Measurements from ENCODE around the gene ING2. TPM values are rescaled to one million over a fixed set of nuclear protein-coding genes. Genes with fewer than 3 reads are reported as not detected.

ING2 gene
- total and polyA plus RNA-seq, 7 donors: 8.6 to 29.8 (median 11.1) TPM

DNA sequence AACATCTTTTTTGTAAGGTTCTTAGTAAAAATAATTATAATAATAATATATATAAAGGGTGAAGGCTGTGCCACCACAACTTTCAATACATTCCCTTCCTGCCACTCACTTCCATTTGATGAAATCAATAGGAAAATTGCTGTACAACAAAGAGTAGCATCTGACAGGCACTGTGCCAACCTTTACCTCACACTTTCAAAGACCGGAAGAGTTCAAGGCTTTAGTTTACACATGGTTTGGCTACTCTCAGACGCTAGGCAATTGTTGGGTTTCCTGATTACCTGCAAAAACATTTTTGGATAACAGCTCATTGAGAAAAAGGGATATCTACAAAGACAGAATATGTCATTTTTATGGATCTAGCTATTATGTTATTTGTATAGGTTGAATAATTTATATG, 5.5 kb upstream of the ING2 start:
- no peak for DNase-seq
- Histone ChIP-seq H3K27me3 (no peaks in the 10 kb centered on the region), H3K27ac (no peak overlapping the region), H3K4me1 (peaks cover 0 to 10% (median 7%) of the 10 kb centered on the region in 4 donors), H3K4me3 (no peak overlapping the region), H3K9me3 (no peaks in the 10 kb centered on the region), H3K36me3 (no peaks in the 10 kb centered on the region)
- intact Hi-C loops (cut with DNase I): no loop called here
- WGBS, 2 donors: 10 to 48% methylated on average over 2 of the region's 2 CpGs
- TF ChIP-seq POLR2A (IDR thresholded peaks at IDR 0.05) (no peak), EP300 (IDR thresholded peaks at IDR 0.05) (no peak), POLR2AphosphoS5 (IDR thresholded peaks at IDR 0.05) (no peak)
- TF ChIP-seq, protein P1, sequence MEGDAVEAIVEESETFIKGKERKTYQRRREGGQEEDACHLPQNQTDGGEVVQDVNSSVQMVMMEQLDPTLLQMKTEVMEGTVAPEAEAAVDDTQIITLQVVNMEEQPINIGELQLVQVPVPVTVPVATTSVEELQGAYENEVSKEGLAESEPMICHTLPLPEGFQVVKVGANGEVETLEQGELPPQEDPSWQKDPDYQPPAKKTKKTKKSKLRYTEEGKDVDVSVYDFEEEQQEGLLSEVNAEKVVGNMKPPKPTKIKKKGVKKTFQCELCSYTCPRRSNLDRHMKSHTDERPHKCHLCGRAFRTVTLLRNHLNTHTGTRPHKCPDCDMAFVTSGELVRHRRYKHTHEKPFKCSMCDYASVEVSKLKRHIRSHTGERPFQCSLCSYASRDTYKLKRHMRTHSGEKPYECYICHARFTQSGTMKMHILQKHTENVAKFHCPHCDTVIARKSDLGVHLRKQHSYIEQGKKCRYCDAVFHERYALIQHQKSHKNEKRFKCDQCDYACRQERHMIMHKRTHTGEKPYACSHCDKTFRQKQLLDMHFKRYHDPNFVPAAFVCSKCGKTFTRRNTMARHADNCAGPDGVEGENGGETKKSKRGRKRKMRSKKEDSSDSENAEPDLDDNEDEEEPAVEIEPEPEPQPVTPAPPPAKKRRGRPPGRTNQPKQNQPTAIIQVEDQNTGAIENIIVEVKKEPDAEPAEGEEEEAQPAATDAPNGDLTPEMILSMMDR (IDR thresholded peaks at IDR 0.05): no peak

DNA sequence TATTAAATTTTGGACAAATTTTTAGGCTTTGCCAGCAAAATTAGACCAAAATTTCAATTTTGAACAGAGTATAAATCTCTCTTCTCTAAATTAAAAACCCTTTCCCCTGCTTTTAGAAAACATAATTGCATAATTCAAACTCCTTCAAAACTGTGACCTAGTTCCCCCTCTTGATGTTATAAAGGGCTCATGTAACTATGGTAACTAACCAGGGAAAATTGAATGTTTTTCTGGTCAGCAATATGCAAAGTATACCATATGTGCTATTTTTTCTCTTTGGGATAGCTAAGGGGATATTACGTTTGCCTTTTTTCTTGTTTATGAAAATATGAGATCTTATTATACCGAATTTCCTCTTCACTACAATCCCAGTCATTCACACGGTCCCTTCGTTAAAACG, 5.1 kb upstream of the ING2 start:
- DNase-seq: no peak
- Histone ChIP-seq H3K4me3 (no peak overlapping the region), H3K9me3 (no peaks in the 10 kb centered on the region), H3K36me3 (no peaks in the 10 kb centered on the region), H3K27ac (no peak overlapping the region), H3K4me1 (peaks cover 0 to 10% (median 7%) of the 10 kb centered on the region in 4 donors), H3K27me3 (no peaks in the 10 kb centered on the region)
- intact Hi-C loops (cut with DNase I): loop anchor here (10.0 kb wide), 3 partner anchors 585 to 1645 kb away; partner anchors contain the start of genes DCTD, IRF2 and SLC25A4
- 82 to 86% methylated on average over 5 of the region's 5 CpGs for WGBS, 2 donors
- TF ChIP-seq, protein P1 (IDR thresholded peaks at IDR 0.05): no peak
- TF ChIP-seq EP300 (IDR thresholded peaks at IDR 0.05): no peak

DNA sequence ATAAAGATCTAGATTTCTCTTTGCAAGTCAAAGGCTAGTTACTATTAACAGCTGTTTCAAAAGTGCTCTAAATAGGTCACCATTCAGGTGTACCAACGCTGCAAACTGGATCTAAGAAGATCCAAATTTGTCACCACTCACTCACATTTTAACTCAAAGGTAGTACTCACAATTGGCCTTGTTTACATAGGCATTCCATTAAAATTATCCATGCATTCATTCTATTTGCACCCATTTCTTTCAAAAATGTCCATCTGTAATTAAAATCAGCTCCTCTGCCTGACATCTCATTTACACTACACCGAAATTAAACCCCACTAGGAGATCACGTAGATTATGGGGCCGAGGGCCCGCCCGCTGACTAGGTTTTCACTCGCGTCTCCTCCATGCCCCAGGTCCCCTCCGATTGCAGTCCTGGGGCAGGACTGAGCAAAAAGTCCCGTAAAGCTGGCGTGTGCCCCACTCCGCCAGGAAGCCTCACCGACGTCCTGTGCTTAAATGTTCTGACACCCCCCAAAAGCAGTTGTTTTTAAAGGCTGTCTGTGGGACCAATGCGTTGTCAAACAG, 1.3 kb upstream of the ING2 start:
- Histone ChIP-seq H3K4me3 (peak overlapping the region; percentile 73 to 96 (median 92)), H3K4me1 (peaks cover 0 to 19% (median 14%) of the 10 kb centered on the region in 4 donors), H3K9me3 (no peaks in the 10 kb centered on the region), H3K27ac (peak overlapping the region; percentile 96 to 98 (median 97)), H3K27me3 (no peaks in the 10 kb centered on the region), H3K36me3 (no peaks in the 10 kb centered on the region)
- intact Hi-C loops (cut with DNase I): loop anchor here (1.0 to 10.0 kb wide), 6 partner anchors 31 to 1641 kb away; partner anchors contain the start of genes DCTD, IRF2, RWDD4 and SLC25A4
- WGBS, 2 donors: 0 to 1% methylated on average over 15 of the region's 15 CpGs
- no peak for DNase-seq
- TF ChIP-seq POLR2A (IDR thresholded peaks at IDR 0.05) (no peak), EP300 (IDR thresholded peaks at IDR 0.05) (no peak), POLR2AphosphoS5 (IDR thresholded peaks at IDR 0.05) (no peak)
- TF ChIP-seq, protein P1 (IDR thresholded peaks at IDR 0.05): no peak

DNA sequence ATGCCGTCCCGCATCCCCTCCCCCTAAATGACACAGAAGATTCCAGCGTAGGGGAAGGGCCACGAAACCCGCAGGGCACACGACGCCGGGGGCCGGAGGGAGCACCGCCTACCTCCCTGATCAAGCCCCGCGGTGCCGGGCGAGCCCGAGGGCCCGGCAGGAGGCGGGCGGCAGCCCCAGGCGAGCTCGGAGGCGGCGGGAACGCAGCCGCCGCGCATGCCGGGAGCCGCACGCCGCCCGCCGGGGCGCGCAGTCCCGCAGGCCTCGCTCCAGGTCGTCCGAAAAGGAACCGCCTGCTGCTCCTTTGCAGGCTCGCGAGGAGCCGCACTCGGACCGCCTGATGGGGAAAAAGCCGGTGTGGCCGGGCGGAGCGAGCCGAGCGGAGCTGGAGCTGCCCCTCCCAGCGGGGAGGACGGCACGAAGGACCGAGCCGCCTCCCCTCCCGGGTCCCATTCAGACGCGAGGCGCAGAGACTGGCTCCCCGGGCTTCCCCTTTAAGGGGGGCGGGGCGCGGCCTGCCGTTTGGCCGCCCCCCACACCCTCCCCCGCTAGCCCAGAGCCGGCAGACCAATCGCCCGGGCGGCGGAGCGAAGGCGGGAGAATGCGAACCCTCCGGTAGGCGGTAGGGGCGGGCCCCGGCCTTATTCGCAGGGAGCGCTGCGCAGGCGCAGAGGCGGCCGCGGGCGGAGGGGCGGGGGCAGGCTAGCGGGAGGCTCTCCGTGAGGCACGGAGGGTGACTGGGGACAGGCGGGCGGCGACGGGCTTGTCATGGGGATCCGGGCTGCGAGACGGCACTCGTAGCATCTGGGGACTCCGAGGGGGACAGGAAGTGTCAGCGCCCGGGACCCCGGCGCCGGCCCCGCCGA, 561 bp upstream of the ING2 start:
- peak; percentile 99 for DNase-seq
- intact Hi-C loops (cut with DNase I): loop anchor here (1.0 to 10.0 kb wide), 6 partner anchors 32 to 1641 kb away; partner anchors contain the start of genes DCTD, IRF2, RWDD4 and SLC25A4
- TF ChIP-seq POLR2A (IDR thresholded peaks at IDR 0.05) (peak in 1 of 2 donors; percentile 65), POLR2AphosphoS5 (IDR thresholded peaks at IDR 0.05) (peak; percentile 84 to 92 (median 91))
- TF ChIP-seq, protein P1 (IDR thresholded peaks at IDR 0.05): no peak
- H3K27me3 ChIP-seq: no peaks in the 10 kb centered on the region
- WGBS, 2 donors: 0 to 1% methylated on average over 106 of the region's 106 CpGs
- no peaks in the 10 kb centered on the region for H3K36me3 ChIP-seq
- peak overlapping the region; percentile 73 to 96 (median 92) for H3K4me3 ChIP-seq
- peak overlapping the region; percentile 96 to 98 (median 97) for H3K27ac ChIP-seq
- peaks cover 0 to 19% (median 14%) of the 10 kb centered on the region in 4 donors for H3K4me1 ChIP-seq
- H3K9me3 ChIP-seq: no peaks in the 10 kb centered on the region

Data from sigmoid colon (tissue), 7 donors.